ENCODE data around the gene CACTIN.

Gene CACTIN

DNA sequence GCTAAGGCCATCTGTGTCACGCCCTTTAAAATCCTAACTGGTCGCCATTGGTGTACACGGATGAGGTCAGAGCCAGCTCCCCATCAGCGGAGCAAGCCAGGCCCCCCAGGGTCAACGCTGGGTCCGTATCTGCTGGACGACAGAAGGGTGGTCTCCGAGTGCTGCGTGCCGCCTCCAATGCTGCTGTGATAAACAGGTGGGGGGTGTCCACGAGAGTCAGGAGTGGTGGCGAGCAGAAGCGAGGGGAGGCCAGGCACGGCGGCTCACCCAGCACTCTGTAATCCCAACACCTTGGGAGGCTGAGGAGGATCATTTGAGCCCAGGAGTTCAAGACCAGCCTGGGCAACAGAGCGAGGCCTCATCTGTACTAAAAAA lies 30.8 kb upstream of the CACTIN start:
- TF ChIP-seq CTCF (conservative IDR thresholded peaks at IDR 0.05; ENCODE audit: control insufficient read depth, insufficient read depth, low read depth, low read length), result no peak
- H3K4me3 ChIP-seq (ENCODE audit: control insufficient read depth, low read depth, low read length), result no peak overlapping the region
- no peak for DNase-seq (ENCODE audit: low read depth)

DNA sequence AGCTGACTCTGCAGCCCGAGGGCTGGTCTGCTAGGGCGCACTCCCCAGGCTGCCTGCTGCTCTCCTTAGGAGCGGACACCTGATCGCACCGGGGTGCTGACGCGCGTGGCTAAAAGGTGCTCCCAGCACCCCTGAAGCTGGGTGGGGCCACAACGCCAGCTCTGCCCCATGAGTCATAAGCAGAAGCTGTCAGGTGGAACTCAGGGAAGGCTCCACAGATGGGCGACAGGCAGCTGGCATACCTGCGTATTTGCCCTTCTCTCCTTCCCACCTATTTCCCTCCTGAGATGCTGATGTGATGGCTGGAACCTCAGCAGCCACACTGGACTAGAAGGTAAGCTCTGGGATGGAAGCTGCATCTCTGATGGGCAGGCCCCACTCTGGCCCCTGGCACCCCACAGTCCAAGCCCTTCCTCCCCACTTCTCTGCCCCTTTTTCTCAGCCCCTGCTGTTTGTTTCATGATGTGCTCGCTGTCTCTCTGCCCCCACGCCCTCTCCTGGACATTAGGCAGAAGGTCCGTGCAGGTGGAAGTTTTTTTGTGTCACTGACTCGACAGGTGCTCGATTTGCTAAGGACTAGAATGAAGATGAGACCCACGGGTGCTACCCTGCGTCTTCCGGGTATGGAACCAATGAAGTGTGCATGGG lies 30.3 kb upstream of the CACTIN start:
- no peak overlapping the region for H3K4me3 ChIP-seq (ENCODE audit: control insufficient read depth, low read depth, low read length)
- TF ChIP-seq CTCF (conservative IDR thresholded peaks at IDR 0.05; ENCODE audit: control insufficient read depth, insufficient read depth, low read depth, low read length), result no peak
- no peak for DNase-seq (ENCODE audit: low read depth)

- TF ChIP-seq CTCF (conservative IDR thresholded peaks at IDR 0.05; ENCODE audit: control insufficient read depth, insufficient read depth, low read depth, low read length), result no peak
- H3K4me3 ChIP-seq (ENCODE audit: control insufficient read depth, low read depth, low read length), result no peak overlapping the region
- DNase-seq (ENCODE audit: low read depth), result peak; percentile 27
These were observed 29.6 kb upstream of the CACTIN start for GRCh38 chr19:3656073-3656746.

DNA sequence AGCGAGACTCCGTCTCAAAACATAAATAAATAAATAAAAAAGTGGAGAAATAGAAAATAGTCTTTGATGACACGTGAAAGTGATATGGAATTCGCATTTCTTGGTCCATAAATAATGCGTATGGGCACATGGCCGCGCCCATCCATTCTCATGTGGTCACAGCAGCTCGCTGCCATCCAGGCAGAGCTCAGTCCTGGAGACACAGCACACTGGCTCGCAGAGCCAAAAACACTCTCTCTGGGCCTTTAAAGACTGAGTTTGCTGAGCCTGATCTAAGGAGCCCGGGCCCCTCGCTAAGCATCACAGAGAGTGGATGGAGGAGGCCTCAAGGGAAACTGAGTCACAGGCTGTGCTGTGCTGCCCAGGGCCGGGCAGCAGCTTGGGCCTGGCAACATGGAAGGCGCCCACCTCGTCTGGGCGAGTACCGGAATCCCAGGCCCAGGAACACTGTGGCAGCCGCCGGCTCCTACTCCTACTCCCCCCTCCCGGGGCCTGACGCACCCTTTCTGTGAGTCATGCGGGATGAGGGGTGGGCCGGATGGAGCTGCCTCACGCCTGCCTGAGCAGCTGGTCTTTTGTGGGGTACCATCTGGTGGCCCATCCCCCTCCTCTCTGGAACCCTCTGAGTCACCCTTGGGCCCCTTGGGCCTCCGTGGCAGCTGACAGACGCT lies 28.9 kb upstream of the CACTIN start:
- peak; percentile 94 for DNase-seq (ENCODE audit: low read depth)

DNA sequence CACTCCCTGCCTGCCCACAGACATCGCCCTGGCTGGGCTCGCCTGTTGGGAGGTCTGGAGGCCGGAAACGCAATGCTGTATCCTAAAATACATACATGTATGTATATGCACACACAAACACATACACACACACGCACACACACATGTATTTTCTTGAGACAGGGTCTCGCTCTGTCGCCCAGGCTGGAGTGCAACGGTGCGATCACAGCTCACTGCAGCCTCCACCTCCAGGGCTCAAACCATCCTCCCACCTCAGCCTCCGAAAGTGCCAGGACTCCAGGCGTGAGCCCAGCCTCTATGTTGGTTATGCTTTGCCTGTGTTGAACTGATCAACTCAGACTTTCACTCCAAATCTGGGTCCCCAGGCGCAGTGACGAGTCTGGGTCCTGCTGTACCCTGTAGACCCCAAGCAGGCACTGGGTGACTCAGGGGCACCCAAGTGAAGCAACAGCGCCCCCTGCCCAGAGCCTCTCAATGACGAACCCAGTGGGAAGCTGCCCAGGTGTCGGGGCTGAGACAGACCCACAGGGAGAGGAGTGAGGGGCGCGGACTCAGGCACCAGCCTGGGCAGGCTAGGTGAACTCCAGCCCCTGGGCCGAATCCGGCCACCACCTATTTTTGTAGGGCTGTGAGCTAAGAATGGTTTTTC lies 27.4 kb upstream of the CACTIN start:
- no peak for DNase-seq (ENCODE audit: low read depth)
- no peak for TF ChIP-seq CTCF (conservative IDR thresholded peaks at IDR 0.05; ENCODE audit: control insufficient read depth, insufficient read depth, low read depth, low read length)
- no peak overlapping the region for H3K4me3 ChIP-seq (ENCODE audit: control insufficient read depth, low read depth, low read length)

More for the DNA sequence above, 28.9 kb upstream of the CACTIN start:
- no peak for TF ChIP-seq CTCF (conservative IDR thresholded peaks at IDR 0.05; ENCODE audit: control insufficient read depth, insufficient read depth, low read depth, low read length)
- H3K4me3 ChIP-seq (ENCODE audit: control insufficient read depth, low read depth, low read length), result no peak overlapping the region

GRCh38 chr19:3653081-3653795 lies 26.6 kb upstream of the CACTIN start:
- no peak for DNase-seq (ENCODE audit: low read depth)
- H3K4me3 ChIP-seq (ENCODE audit: control insufficient read depth, low read depth, low read length), result no peak overlapping the region
- no peak for TF ChIP-seq CTCF (conservative IDR thresholded peaks at IDR 0.05; ENCODE audit: control insufficient read depth, insufficient read depth, low read depth, low read length)

Data from fibroblast of mammary gland (primary cell).